ENCODE results near the gene GORASP1.

Gene GORASP1

DNA sequence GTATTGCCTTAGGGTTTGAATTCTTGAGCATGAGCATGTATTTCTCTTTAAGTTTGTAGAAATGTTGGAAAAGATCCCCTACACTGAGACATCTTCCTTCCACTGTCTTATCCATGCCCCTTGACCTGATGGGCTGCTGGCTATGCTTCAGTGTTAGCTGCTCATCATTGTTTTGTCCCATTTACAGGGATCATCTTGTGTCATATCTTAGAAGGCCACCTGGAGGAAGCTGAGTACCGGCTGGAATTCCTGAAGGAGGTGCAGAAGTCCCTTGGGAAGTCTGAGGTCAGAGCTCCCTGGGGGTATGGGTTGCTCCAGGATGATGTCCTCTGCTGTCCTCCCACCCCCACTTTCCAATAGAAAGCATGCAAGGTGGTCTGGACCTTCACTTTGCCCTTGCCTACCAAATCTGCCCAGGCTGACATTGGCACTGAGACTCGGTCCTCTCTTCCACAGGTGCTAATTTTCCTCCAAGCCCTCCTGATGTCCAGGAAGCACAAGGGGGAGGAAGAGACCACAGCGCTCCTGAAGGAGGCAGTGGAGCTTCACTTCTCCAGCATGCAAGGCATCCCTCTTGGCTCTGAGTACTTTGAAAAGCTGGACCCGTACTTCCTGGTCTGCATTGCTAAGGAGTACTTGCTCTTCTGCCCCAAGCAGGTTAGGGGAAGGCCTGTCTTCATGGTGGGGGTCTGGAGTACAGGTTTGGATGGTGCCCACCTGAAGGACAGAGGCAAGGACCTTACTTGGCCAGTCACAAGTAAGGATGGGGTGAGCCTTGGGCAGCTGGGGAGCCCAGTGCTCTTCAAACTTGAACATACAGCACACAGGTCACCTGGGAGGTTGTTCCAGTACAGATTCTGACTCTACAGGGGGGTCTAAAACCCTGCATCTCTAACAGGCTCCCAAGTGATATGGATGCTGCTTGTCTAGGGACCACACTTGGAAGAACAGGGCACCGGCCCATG is 17.7 kb upstream of the GORASP1 start:
- DNase-seq, result no peak

DNA sequence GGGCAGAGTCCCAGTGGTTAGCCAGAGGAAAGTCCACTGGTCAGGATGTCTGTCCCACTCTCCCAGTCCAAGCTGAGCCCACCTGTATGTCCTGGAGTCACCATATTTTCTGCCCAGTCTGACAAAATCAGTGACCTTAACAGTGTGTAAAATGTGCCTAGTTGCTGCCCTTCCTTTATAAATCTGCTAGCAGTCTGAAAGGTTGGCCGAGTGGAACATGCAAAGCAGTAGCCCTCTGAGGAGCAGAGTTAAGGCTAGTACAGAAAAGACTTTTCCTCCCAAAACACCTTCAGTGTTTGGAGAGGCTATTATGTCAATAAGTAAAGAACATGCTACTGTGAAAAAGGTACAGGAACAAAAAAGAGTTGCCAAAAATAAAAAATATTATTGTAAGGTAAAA is 15.4 kb upstream of the GORASP1 start:
- DNase-seq, result no peak

DNA sequence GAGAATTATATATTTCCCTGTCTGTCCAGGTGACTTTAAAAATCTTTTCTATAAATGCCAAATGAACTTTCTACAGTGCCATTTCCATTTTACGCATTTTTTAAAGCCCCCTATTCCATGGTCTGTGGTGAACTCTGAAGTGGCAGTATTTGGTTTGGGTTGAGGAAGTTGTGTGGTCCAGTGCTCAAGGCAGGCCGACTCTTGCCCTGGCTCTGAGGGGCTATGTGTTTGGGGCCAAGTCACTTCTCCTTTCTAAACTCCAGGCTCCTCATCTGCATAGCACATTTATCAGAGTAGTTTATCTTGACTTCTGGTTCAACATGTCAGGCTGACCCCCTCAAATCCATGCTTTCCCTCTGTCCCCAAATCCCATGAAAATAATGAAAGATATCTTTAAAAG is 14.2 kb upstream of the GORASP1 start:
- no peak for DNase-seq

DNA sequence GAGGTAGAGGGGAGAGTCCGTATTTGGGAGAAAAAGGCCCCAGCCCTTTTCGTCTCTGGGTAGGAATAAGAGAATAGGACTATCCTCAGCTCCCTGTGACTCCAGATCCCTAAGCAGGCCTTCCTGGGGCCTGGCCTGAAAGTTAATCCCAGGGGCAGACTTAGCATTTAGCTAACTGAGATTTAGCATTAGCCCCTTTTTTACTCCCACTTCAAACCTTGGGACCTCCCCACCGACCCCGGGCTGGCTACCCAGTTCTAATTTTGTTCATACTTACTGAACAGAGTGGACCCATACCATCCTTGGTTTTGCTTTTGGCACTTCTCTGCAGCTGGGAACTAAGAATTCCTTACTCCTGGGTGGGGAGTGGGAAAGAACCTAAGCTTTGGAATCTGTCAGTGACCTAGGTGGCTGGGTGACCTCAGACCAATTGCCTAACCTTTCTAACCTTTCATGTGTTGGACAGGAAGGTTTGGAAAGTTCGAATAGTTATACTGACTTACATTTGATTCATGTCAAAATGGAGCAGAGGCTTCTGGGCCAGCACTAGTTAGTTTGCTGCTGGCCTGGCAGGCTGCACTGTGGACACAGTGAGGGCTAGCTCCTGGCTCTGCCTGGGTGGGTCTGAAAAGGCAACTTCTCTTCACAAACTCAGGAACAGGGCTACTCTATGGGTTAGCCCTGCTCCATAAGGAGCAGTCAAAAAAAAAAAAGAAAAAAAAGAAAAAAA is 11.7 kb upstream of the GORASP1 start:
- DNase-seq, result no peak

DNA sequence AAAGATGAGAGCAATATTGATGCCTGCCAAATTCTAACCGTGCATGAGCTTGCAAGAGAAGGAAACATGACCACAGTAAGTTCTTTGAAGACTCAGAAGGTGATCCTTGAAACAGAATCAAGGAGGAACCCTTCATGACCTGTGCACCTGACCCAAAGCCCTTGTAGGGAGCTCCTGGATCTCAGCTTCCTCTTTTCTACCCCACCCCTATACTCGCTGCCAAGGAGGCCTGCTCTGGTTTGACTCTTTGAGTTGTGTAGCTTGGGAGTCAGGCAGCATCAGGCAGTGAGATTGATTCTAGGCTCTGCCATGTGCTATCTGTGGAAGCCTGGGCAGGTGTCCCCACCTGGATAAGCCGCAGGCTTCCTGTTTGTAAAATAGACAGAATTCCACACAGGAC is 10.7 kb upstream of the GORASP1 start:
- DNase-seq, result no peak

DNA sequence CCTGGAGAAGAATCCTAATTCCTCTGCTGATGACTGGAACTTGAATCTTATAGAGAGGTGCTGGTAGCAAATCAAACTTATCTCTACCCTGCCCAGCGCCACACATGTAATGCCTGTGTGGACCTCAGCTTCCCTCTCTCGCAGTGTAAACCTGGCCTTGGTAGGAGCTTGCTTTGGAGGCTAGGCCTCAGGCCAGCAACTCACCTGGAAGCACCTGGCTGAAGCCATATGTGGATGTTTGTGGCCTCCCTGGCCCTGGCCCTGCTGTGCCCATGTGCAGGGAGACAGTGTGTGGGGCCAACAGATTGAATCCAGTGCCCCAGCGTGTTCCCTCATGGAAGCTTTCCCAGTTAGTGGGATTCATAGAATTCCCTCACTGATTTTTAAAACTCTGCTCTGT is 8.4 kb upstream of the GORASP1 start:
- no peak for DNase-seq

DNA sequence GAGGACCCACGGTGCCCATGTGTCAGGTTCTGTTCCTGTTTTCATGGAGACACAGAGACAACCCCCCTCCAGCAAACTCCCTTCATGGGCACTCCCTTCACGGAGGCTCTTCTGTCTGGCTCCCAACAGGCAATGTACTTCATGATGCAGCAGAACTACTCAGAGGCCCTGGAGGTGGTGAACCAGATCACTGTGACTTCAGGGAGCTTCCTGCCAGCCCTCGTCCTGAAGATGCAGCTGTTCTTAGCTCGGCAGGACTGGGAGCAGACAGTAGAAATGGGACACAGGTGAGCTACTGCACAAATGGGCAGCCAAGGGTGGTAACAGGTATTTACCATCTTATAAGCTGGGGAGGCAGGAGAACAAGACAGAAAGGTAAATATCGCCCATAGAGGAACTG is 7.0 kb upstream of the GORASP1 start:
- no peak for DNase-seq

DNA sequence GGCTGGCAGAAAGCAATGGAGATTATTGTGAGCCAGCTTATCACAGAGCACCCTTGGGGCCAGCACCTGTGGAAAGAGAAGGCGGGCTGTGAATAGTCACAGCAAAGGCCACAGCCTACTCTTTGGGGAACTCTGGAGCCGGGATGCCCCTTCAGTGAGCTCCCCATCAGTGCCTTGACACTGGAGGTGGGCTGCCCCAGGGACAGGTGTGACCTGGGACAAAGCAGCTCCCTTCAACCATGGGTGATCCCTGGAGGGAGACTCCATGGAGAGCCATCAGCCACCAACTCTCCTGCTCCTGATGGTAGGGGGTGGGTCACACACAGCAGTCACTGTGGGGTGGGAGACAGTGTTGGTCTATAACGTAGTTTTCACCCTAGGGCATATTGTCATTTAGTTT is 5.9 kb upstream of the GORASP1 start:
- no peak for DNase-seq

DNA sequence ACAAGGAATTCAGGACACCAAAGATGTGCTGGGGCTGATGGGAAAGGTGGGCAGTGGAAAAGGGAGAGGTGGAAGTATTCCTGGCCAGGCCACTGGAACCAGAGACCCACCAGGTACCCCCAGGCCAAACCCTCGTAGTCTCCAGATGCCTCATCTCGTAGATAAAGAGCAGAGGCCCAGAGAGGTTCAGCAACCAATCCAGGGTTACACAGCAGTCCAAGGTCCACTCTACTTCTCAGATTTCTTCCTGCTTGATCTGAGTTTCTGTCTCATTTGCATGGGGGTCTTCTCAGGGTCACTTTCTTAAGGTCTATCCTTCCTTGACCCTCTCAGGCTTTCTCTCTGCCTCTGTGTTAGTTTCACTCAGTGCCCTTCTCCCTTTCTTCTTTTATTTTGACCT is 5.1 kb upstream of the GORASP1 start:
- DNase-seq, result no peak

DNA sequence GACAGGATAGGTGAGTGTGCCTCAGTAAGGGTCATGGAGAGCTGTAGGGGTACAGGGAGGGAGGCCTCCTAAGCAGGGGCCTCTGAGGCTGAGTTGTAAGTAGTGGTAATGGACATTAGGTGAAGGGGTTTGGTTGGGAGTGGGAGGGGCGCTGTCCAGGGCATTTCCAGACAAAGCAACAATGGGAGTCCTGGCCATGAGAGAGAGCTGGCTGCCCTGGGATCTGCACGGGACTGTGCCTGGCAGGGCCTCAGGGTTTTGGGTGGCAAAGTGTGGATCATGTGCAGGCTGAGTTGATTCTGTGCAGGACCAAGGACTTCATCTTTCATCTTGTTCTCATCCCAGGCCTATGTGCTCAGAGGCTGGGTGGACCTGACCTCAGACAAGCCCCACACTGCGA is 4.7 kb upstream of the GORASP1 start:
- no peak for DNase-seq

DNA sequence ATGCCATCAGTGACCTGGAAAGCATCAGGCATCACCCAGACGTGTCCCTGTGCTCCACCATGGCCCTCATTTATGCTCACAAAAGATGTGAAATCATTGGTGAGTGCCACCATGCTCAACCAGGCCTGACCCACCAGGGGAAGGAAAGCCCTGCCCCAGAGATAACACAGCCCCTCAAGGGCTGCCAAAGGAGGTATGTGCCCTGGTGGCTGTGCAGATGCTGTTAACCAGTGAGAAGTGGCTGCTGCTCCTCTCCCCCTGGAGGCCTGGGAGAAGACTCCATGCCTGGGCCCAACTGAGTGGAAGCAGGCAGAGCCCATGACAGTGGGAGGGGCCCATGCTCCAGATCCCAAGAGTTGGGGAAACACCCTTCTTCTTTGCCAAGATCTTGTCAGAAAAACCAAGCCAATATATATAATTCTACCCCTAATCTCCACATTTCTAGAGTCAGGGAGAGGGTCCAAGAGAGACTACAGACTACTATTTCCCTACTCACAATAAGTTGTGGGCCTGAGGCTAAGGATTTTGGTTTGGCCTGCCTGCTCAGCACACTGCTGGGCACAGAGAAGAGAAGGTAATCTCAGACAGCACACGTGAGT is 2.7 kb upstream of the GORASP1 start:
- no peak for DNase-seq

DNA sequence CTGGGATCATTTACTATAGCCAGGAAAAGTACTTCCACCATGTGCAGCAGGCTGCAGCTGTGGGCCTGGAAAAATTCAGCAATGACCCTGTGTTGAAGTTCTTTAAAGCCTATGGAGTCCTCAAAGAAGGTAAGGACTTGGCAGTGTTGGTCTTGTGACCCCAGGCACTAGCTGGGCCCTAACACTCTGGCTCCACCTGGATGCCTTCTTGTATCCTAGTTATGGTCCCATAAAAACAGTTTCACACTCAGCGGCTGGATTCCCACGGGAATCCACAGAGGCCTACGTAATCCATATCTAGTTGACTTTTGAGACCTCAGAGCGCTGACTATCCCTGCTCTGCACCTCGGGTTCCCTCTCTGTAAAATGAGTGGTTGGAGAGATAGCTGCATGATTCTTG is 1.7 kb upstream of the GORASP1 start:
- DNase-seq, result no peak

DNA sequence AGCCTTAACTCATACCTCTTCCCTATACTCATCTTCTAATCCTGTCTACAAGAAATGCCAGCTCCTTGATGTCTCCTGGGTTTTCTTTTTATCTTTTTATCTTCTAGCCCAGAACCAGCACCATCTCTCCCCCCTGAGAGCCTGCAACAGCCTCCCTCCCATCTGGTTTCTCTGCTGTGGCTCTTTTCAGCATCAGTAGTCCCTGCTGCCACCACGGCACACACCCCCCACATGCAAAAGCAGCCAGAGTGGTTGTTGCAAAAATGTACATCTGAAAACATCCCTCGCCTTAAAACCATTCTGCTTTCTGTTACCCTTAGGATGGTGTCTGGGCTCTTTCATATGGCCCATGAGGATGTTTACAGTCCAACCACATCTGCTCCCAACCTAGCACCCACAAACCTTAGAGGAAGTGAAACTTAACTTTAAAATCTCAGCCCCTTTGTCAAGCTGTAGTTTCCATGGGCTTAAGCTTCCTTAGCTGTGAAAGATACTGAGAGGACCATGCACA is 828 bp upstream of the GORASP1 start:
- no peak for DNase-seq

DNA sequence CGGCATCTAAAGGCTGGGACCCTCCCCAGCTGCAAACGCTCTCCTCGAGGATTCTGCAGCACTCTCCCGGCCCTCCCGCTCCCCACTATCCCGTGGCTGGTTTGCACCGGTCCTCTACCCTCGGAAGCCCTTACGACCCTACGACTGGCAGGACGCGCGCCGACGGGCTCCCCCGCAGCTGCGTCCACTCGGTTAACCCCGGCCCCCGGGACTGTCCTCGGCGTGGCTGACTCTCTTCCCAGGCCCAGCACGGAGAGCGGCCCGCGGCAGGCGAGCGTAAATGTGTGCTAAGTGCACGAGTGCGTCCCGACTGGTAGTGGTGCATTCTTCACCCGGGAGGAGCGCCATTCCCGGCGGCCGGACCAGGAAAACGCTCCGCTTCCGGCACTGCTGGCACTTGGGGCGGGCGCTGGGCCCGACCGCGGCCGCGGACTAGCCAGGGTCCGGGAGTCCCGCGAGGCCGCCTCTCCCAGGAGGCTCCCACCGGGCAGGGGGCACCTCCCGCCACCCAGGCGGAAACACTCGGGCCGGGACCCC is 508 bp downstream of the GORASP1 start:
- DNase-seq, result no peak

DNA sequence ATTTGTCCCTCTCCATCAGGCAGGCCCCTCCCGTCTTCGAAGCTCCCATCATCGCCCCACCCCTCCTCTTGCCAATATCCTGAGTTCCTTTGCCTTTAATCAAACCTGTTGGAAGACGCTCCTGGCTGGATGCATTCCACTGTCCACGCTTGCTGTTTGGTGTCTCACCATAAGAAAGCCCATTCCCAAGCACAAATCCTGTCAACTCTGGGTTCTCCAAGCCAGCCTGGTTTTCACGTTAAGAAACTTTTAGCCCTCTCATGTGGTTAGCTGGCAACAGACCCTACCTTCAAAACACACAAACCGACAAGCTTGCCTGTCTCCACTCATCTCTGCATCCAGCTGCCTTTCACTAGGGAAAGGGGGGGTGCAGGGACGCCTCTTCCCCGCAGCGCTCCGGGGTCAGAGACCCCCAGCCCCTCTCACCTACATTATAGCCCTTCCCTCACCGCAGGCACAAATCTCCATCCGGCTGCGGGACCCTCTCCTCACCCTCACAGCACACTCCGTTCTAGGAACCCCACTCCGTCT is 1.1 kb downstream of the GORASP1 start:
- no peak for DNase-seq

DNA sequence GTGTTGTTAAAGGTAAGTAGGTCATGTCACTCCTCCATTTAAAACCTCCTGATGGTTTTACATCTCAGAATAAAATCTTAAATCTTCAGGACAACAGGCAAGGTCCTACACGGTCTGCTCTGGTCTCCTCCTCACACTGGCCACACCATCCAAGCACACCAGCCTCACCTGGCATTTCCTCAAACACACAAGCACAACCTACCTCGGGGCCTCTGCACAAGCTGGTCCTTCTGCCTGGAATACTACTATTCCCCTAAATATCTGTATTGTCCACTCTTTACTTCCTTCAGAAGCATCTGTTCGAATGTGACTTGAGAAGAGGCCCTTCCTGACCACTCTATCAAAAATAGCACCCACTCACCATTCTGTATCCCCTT is 1.8 kb downstream of the GORASP1 start:
- no peak for DNase-seq

DNA sequence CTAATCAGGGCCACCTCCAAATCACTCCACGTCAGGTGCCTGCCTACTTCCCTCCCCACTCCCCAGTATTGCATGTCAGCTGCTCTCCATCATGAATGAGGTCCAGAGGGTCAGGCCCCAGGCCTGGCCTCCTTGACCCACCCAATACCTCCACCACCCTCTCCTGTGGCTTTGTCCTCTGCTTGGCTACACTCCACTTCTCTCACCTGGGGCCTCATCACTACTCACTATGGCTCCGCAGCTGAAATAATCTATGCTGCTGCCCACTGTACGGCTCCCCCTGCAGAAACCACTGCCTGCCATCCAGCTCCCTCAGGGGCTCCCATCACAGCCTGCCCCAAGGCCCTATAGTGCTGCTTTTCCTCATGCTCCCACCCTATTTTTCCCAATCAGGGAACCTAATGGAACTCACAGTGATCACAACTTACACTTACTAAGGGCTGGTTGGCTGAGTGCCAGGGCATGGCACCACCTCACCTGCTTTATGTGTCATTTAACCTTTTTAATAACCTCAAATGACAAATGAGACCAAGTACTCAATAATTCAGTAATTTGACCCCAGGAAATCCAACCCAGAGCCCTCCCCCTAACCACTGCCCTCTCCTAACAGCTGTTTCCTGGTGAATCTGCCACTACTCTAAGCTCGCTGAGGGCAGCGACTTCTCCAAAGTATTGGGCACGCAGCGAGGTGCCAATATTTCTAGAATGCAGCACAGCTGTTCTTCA is 2.3 kb downstream of the GORASP1 start:
- DNase-seq, result no peak

DNA sequence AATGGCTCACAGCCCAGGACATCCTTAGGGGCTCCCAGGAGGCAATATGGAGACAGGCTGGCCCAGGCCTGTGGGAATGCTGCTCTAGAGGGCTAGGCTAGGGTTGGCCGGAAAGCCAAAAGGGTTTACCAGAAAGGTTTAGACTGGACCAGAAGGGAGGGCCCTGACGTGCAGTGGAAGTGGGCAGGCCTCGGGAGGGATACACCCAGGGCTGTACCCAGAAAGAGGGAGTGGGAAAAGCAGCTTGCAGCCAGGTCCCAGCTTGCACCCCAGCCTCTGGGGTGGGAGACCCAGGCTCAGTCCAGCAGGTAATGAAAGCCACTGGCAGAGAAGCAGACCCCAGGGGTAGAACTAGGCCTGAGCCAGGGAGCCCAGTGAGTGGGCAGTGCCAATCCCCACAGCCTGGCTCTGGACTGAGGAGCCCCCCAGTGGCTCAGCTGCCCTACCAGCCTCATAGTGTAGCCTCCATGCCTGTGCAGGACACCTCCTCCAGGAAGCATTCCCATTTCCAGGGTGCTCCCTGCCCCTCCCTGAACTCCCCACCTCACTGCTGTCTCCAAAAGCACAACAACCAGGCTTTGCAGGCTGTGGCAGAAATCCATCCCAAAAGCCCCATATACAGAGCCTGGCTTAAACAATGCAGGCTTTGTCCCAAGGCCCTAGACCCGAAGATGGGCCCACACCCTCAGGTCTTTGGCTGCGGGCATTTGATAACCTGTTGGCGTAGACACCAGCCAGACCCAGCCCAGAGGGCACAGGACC is 3.5 kb downstream of the GORASP1 start:
- DNase-seq, result no peak

DNA sequence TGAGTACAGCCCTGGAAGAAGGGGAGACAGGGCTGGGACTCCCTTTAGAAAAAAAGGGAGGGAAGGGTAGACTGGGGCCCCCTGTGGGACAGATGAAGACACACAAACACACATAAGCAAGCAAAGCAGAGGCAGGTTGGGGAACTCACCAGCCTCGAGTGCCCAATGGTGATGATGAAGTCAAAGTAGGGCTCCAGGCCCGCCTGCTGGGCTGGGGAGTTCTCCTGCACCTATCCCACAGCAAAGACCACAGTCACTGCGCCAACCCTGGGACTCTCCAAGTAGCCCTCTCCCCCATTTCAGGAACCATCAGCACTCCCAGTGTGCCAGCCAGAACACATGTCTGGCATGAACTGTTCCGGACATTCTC is 4.1 kb downstream of the GORASP1 start:
- DNase-seq, result no peak

DNA sequence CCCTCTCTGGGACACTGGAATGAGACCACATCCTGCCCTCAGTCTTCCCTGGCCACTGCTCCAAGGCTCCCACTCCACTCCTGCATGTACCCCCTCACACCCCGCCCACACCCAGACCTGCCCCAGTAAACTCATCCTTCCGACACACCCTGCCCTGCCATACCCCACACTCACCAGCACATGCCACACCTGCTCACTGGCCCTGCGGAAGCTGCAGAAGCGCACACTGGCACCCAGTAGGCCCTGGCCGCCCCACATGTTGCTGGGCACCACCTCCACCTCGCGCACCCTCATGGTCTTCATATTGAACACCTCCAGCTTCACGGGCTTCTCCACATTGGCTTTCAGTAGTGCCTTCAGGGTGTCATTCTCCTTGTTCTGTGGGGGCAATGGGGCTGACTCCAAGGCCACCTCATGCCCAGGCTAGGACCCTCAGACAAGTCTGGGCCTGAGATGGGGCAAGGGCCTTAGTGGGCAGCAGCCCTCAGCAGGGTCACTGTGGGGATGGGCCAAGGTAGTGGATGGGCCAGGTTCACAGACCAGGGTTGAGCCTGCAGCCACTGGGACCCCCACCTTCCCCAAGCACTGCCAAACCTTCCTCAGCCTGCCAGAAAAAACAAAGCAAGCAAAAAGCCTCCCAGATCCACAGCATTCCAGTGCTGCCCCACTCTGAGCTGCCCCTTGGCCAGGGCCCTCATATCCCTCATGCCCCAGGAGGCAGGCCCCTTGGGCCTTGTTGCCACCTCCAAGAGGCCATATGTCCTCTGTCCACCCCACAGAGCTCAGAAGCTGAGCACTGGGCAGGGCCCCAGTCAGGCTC is 4.7 kb downstream of the GORASP1 start:
- no peak for DNase-seq

Measured in SHP77 treated with DMSO at 0.1 percent for 48 hours (cell line).